Left forelimb (tissue), 1 donor: ENCODE data around the gene KLHL9.

Experiments used
- DNase-seq: peaks from one replicate; pipeline ENCODE4 v3.0.0-alpha.2; 2018; ENCODE audit warnings: low spot score

The KLHL9 gene

DNA sequence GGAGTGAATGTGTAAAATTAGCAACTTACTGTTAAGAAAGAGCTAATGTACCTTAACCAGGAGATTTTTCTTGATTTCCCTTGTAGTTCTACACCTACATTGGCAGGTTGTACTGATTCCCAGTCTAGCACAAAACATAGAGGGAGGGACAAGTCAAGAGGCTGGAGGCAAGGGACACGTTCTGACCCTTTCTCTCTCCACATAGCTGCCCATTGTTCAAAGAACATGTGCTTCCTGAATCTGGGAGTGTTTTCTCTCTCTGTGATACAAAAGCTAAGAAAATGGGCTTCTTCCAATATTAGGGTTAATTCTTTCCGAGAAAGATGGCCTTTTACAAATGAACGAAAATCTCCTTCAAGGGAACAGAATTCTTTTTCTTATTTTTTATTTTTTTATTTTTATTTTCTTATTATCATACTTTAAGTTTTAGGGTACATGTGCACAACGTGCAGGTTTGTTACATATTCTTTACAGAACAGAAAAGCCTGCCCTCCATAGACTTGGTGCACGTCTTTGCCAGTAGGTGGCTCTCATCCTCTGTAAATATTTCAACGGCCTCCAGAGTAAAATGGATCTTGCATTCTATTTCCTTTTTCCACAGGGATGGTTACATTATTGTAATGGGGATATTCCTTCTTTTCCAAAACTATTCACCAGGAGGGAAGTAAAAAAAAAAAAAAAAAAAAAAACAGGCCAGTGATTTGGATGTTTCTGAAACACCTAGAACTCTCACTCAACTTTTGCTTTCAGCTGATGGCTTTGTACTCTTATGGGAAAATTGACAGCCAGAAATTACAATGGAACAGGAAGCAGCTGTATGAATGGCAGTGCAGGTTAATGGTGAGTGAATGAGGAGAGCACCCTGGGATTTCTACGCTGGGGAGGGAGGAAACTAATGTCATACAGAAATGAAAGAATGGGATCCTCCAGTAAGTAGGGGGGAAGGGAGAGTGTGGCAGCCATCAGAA is 17.0 kb downstream of the KLHL9 start:
- no peak for DNase-seq

DNA sequence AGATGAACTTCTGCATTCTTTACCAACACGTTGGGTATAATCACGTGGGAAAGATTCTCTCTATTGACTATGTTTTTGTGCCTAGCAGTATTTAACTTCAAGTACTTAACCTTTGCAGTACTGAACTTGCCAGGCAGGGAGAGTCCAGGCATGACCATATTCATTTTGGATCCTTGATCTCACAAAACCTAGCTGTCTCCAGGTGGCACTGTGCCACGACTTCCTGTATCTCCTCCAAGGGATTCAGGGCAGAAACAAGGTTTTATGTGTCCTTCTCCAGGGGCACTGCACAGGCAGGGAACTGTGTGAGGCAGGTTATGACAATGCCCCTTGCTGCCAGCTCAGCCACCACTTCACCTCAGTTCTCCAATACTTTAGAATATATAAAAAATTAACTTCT is 18.3 kb downstream of the KLHL9 start:
- DNase-seq, result no peak

DNA sequence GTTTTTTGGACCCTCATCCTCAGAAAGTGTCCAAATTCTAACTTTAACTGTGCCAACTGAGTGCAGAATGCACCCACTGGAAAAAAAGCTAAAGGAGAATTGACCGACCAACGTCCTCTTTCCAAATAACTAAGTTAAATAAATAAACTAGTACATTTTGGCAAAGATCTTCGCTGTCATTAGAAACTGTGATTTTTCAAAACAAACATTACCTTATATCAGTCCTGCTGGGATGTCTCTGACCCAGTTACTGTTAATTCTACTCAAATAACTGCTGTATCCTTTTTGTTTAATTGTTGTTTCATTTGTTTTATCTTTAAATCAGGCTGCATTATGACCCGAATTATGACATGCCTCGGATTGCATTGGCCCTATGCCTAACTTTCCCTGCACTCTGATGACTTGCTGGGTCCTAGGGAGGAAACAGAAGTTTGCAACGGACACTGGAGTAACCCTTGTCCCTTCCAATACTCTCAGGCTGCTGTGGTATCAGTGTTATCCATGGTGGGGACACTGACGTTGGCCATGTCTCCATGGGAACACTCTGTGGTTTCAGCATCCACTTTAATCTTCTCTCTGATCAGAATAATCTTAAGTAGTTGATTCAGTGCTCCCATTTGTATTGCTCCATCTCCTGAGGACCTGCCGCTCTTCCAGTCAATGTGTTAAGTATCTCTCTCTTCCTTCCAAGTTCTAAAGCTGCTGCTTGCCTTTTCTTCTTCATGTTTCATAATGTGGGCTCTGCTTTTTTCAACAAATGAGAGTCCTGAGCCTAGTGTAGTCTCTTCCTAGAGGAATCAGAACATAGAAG is 19.0 kb downstream of the KLHL9 start:
- DNase-seq, result no peak

DNA sequence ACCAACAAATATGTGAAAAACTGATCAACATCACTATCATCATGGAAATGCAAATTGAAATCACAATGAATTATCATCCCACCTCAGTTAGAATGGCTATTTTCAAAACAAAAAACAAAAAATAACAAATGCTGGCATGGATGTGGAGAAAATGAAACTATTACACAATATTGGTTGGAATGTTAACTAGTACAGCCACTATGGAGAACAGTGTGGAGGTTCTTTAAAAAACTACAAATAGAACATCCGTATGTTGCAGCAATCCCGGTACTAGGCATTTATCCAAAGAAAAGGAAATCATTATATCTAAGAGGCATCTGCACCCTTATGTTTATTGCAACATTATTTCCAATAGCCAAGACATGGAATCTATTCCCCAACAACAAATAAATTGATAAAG is 21.1 kb downstream of the KLHL9 start:
- no peak for DNase-seq

DNA sequence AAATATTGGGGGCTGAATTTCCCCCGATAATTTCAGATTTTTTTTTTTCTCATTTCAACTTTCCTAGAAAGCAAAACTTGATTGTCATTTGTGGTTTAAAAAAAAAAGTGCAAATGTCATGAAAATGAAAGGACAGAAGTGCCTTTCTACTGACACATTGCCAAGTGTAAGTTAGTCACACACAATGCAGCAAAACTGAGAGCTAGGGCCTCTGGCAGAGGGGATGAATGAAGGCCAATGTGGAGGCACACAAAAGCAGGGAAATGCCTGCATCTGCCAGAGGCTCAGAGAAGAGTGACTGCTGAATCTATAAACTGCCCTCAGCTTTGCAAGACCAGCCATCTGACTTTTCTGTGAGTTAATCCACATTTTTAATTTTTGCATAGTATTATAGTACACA is 23.3 kb downstream of the KLHL9 start:
- no peak for DNase-seq

DNA sequence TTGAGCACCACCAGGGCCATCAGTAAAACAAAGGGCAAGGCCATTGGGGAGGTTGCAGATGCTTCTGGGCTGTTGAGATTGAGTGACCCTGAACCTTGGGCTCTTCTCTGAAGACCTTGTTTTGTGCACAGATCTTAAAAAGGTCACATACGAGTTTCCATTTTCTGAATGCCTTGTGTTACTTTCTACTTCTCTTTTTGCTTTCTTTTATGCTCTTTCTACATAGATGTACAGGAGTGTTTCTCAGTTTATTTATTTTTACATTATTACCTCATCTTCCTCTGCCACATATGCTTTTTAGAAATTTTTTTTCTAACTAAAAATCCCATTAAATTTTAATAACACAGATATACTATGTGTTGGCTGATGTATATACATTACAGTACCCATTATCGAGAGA is 30.0 kb downstream of the KLHL9 start, which contains the start of gene IFNA5:
Gene IFNA5 (minus strand): TSS at position 101 of the 400 bp plus-strand sequence. CDS start 57 bp downstream, at position 44.
- no peak for DNase-seq

DNA sequence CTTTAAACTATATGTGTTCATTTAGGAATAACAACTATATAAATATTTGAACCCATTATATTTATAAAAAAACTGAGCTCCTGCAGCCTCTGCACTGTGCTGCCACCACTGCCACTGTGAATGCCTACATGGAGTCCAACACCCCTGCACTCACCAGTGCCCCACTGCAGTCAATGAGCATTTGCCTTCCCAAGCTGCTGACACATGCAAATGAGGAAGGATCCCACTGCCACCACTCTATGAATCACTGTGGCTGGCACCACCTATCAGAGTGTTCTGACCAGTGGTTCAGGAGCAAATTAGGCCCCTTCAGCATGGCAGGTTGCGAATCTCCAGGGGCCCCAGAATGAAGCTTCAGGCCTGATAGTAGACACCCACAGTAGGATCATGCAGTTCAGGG is 39.2 kb downstream of the KLHL9 start:
- no peak for DNase-seq

DNA sequence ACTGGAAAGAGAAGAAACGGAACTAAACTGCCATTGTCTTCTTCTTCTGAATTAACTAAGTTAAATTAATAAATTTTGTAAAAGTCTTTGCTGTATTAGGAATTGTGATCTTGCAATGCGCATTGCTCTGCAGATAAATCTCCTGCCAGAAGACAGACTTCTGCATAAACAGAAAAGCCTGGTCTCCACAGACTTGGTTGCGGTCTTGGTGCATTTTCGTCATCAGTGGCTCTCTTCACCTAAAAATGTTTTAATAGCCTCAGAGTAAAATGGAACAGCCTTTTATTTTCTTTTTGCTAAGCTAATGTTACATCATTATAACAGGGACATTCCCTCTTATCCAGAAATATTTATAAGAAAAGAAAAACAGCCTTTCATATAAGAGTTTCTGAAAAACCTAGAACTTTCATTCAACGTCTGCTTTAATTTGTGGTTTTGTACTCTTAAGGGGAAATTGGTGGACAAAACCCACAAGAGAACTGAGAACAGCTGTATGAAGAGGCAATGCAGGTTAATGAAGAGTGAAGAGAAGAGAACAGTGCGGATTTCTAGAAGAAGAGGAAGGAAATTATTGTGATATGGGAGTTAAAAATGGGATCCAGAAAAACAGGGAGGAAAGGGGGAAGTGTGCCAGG is 40.2 kb downstream of the KLHL9 start:
- DNase-seq, result no peak

DNA sequence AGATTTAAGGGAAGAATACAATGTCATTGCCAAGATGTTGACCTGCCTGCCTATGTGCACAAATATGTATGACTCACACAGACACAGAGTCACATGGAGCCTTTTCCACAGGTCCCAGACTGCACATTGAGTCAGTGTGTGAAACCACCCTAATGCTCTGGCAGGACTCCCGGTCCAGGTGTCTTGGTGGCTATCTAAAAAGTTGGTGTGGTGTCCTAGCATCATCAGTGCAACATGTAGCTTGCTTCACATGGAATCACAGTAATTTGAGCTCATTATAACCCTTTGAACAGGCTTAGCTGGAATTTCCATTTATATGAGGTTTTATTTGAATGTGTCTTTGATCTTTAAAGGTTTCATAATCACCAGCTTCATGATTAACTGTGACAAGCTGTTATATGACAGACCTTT is 40.8 kb downstream of the KLHL9 start:
- no peak for DNase-seq

DNA sequence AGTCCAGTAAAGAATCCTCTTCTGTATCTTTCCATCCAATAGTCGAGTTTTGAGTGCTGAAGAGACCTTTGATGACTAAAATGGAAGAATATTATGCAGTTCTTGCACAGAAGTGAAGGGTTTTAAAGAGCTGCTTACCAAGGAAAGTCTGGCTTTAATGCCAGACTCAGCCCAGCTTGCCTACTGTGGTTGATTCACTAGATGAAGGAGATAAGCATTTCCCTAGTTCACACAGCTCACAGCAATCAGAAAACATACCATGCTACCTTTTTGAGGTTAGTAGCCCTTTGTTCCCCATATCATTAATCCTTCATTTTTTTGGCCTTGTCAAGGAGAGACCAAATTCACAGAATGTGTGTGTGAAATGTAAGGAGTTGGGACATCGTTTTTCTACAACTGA is 45.4 kb downstream of the KLHL9 start:
- no peak for DNase-seq

DNA sequence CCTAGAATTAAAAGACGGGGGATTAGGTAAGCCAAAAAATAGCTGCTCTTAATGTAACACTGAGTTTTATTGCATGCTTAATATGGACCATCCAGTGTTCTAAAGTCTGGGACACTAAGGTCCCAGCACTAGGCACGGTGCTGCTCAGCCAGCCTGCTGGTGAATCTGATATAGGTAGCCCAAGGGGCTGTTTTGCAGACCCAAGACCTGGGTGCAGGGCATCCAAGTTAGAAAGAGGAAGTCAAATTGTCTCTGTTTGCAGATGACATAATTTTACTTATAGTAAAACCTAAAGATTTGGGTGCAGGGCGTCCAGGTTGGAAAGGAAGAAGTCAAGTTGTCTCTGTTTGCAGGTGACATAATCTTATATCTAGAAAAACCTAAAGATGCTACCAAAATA is 47.9 kb downstream of the KLHL9 start:
- no peak for DNase-seq

DNA sequence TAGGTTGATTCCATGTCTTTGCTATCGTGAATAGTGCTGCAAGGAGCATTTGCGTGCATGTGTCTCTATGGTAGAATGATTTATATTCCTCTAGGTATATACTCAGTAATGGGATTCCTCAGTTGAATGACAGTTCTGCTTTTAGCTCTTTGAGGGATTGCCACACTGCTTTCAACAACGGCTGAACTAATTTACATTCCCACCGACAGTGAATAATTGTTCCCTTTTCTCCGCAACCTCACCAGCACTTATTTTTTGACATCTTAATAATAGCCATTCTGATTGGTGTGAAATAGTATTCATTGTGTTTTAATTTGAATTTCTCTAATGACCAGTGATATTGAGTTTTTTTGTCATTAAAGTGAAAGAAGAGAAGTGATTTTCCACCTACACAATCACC is 48.5 kb downstream of the KLHL9 start:
- DNase-seq, result no peak

DNA sequence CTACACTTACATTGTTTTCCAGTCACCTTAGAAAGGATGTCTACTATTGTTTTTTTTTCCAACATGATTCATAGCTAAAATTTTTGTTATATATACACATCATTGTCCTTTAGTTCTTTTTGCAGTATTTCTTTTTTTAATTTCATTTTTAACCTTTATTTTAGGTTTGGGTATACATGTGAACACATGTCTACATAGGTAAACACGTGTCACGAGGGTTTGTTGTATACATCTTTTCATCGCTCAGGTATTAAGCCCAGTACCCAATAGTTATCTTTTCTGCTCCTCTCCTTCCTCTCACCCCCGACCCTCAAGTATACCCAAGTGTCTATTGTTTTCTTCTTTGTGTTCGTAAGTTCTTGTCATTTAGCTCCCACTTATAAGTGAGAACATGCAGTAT is 49.1 kb downstream of the KLHL9 start:
- no peak for DNase-seq

DNA sequence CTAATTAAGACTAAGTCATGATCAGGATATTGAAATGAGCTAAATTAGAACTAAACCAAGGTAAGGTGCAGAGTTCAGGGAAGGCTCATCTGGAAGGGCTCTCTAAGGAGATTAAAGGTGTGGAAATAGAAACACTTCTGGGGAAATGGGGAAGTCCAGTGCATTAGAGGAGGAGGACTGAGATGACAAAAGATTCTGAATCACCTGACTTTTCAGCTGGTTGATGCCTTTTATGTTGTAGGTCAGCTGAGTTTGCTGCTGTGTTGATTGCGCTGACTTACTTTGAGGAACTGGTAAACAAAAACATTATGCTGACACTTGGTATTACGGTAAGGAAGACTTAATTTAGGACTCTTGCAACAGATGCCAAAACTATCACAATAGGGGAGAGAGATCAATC is 53.9 kb downstream of the KLHL9 start:
- DNase-seq, result no peak
